Stimulated activated CD8-positive, alpha-beta memory T cell treated with anti-CD3 and anti-CD28 coated beads, Interleukin-12 subunit alpha, Interleukin-12 subunit beta, amount 100 ng/mL, for 1 hour (primary cell): ENCODE results near the gene USP14.
"Not testable (repeated sequence)": the region's sequence is repeated elsewhere in the genome, so short reads cannot be mapped to it uniquely, and the experiment has no call there.

Experiments used
- DNase-seq: peaks from one replicate; pipeline ENCODE4 v3.0.0-alpha.2; 2020; ENCODE audit warnings: low read depth

The USP14 gene

GRCh38 chr18:158128-159036 is at the start of gene USP14:
USP14 (plus strand) TSS chr18:158557; CDS start chr18:158699, 142 bp downstream.
- DNase-seq, result peak; percentile 92

- DNase-seq, result not testable (repeated sequence)
Observed at GRCh38 chr18:108665-109063, 49.7 kb upstream of the USP14 start.

GRCh38 chr18:109130-109921 is 49.0 kb upstream of the USP14 start:
- not testable (repeated sequence) for DNase-seq

- DNase-seq, result not testable (repeated sequence)
Observed at GRCh38 chr18:109922-110261, 48.5 kb upstream of the USP14 start.

GRCh38 chr18:110351-111201 is 47.8 kb upstream of the USP14 start:
- DNase-seq, result not testable (repeated sequence)

- peak; percentile 45 for DNase-seq
Observed at GRCh38 chr18:111306-112014, 46.9 kb upstream of the USP14 start.

GRCh38 chr18:112015-112733 is 46.2 kb upstream of the USP14 start:
- DNase-seq, result not testable (repeated sequence)

- DNase-seq, result not testable (repeated sequence)
Observed at GRCh38 chr18:120539-121260, 37.7 kb upstream of the USP14 start.

- no peak for DNase-seq
Observed at GRCh38 chr18:135045-135444, 23.3 kb upstream of the USP14 start.

GRCh38 chr18:136433-136832 is 21.9 kb upstream of the USP14 start:
- DNase-seq, result no peak

- no peak for DNase-seq
Observed at GRCh38 chr18:137327-137726, 21.0 kb upstream of the USP14 start.

- no peak for DNase-seq
Observed at GRCh38 chr18:140670-141266, 17.6 kb upstream of the USP14 start.

GRCh38 chr18:142624-143296 is 15.6 kb upstream of the USP14 start:
- DNase-seq, result not testable (repeated sequence)

- no peak for DNase-seq
Observed at GRCh38 chr18:148841-149240, 9.5 kb upstream of the USP14 start.

- no peak for DNase-seq
Observed at GRCh38 chr18:154151-154550, 4.2 kb upstream of the USP14 start.

GRCh38 chr18:155688-156087 is 2.7 kb upstream of the USP14 start:
- DNase-seq, result no peak

- DNase-seq, result no peak
Observed at GRCh38 chr18:156514-157230, 1.7 kb upstream of the USP14 start.

- DNase-seq, result no peak
Observed at GRCh38 chr18:159037-159652, 788 bp downstream of the USP14 start.
